Natural killer cell (primary cell): ENCODE measurements around the gene CACNG7. TPM values are rescaled to one million over a fixed set of nuclear protein-coding genes. Genes with fewer than 3 reads are reported as not detected.
A peak's percentile ranks its signal among the peaks of the same experiment; 100 is the strongest.

Source experiments
- ATAC-seq, 3 donors: fragments of 150-1000 bp in 2 of 3; fragments of 200-7000 bp in 1 of 3; cut with Tn5 transposase; 1 replicate in 1 of 3; 2 replicates in 2 of 3; pipeline ENCODE4 v1.10.0; 2021; ENCODE audit warnings: mild to moderate bottlenecking in 2 of 3, moderate library complexity in 2 of 3
- DNase-seq, 2 donors: peaks; one replicate each; pipeline versions ENCODE4 v3.0.0 to v3.0.0-alpha.2; 2013 to 2021; ENCODE audit warnings: mixed read lengths in 1 of 2
- H3K27ac ChIP-seq: one replicate; pipeline ENCODE4 v1.5.1; 2013; ENCODE audit warnings: mild to moderate bottlenecking, low read length
- H3K27me3 ChIP-seq: one replicate; pipeline ENCODE4 v1.6.1; 2013; ENCODE audit warnings: low read length; ENCODE audit not compliant: control insufficient read depth, insufficient read depth
- H3K36me3 ChIP-seq: one replicate; pipeline ENCODE4 v1.6.1; 2013; ENCODE audit warnings: low read length; ENCODE audit not compliant: control insufficient read depth, insufficient read depth
- H3K4me1 ChIP-seq: one replicate; pipeline ENCODE4 v1.6.1; 2013; ENCODE audit warnings: low read length; ENCODE audit not compliant: control insufficient read depth, insufficient read depth
- H3K4me3 ChIP-seq: one replicate; pipeline ENCODE4 v1.5.1; 2013; ENCODE audit warnings: low read length
- H3K9me3 ChIP-seq: one replicate; pipeline ENCODE4 v1.6.1; 2013; ENCODE audit warnings: low read length; ENCODE audit not compliant: control insufficient read depth, insufficient read depth
- H3K27ac Mint-ChIP-seq, 2 donors: one replicate each; pipeline ENCODE4 v1.8.0; 2022; ENCODE audit warnings: mild to moderate bottlenecking in 2 of 2, mixed read lengths in 2 of 2, moderate library complexity in 1 of 2
- H3K27me3 Mint-ChIP-seq, 2 donors: one replicate each; pipeline ENCODE4 v1.8.0; 2022; ENCODE audit warnings: low read depth in 2 of 2, mixed read lengths in 2 of 2
- H3K36me3 Mint-ChIP-seq: one replicate; pipeline ENCODE4 v1.8.0; 2022; ENCODE audit warnings: mixed read lengths
- H3K4me1 Mint-ChIP-seq, 2 donors: one replicate each; pipeline ENCODE4 v1.8.0; 2022; ENCODE audit warnings: mixed read lengths in 2 of 2
- H3K4me3 Mint-ChIP-seq: one replicate; pipeline ENCODE4 v1.8.0; 2022; ENCODE audit warnings: mild to moderate bottlenecking, moderate library complexity, mixed read lengths
- H3K9me3 Mint-ChIP-seq, 2 donors: one replicate each; pipeline ENCODE4 v1.8.0; 2022; ENCODE audit warnings: mixed read lengths in 2 of 2
- CTCF ChIP-seq: fragments of 200-600 bp; IDR thresholded peaks from one replicate; pipeline ENCODE4 v1.8.0; 2022; ENCODE audit warnings: antibody characterized with exemption
- WGBS: methylation state at CpG from one replicate; pipeline ENCODE4 v1.1.7; 2013; ENCODE audit warnings: missing lambda C conversion rate; ENCODE audit not compliant: insufficient coverage; 5-methylcytosine and 5-hydroxymethylcytosine counted together
- intact Hi-C: fragments of 100-400 bp; cut with micrococcal nuclease; formaldehyde crosslinking; loops from one replicate; pipeline ENCODE4 v1.14.2; 2022
- total RNA-seq, 4 donors: library from RNA; stranded (reverse); fragments of 120-200 nt in 1 of 4; gene quantifications; one replicate each; pipeline versions ENCODE4 v1.2.3 to v1.2.4, GENCODE V29; 2013 to 2022

The CACNG7 gene
- total RNA-seq, 3 donors from 2014 or later (not counting 1 experiment from before 2014, with no cell fraction given): not detected

GRCh38 chr19:53904909-53905308 is 4.2 kb upstream of the CACNG7 start:
- Mint-ChIP-seq H3K4me3 (no peak overlapping the region), H3K4me1 (peaks cover 17 to 48% of the 10 kb centered on the region in 2 donors), H3K9me3 (peaks cover 0 to 4% of the 10 kb centered on the region in 2 donors), H3K27me3 (peaks cover 41% of the 10 kb centered on the region in 2 donors), H3K36me3 (no peaks in the 10 kb centered on the region), H3K27ac (no peak overlapping the region)
- no peak for TF ChIP-seq CTCF
- Histone ChIP-seq H3K9me3 (no peaks in the 10 kb centered on the region), H3K36me3 (no peaks in the 10 kb centered on the region), H3K27ac (no peak overlapping the region), H3K4me1 (peaks cover 31% of the 10 kb centered on the region), H3K27me3 (peaks cover 29% of the 10 kb centered on the region), H3K4me3 (no peak overlapping the region)
- intact Hi-C loops: no loop called here
- ATAC-seq (peak in 2 of 3 donors; percentile 40 to 55), DNase-seq (peak in 1 of 2 donors; percentile 31)
- 43% methylated on average over 2 of the region's 3 CpGs for WGBS

- Mint-ChIP-seq H3K4me3 (no peak overlapping the region), H3K9me3 (peaks cover 0 to 4% of the 10 kb centered on the region in 2 donors), H3K27me3 (peaks cover 49 to 50% of the 10 kb centered on the region in 2 donors), H3K27ac (no peak overlapping the region), H3K36me3 (no peaks in the 10 kb centered on the region), H3K4me1 (peaks cover 17 to 52% of the 10 kb centered on the region in 2 donors)
- H3K36me3 ChIP-seq: no peaks in the 10 kb centered on the region
- no peaks in the 10 kb centered on the region for H3K9me3 ChIP-seq
- intact Hi-C loops: no loop called here
- DNase-seq (no peak), ATAC-seq (no peak)
- H3K4me1 ChIP-seq: peaks cover 31% of the 10 kb centered on the region
- peaks cover 32% of the 10 kb centered on the region for H3K27me3 ChIP-seq
- H3K27ac ChIP-seq: no peak overlapping the region
- WGBS: no CpG with 5 or more reads among the region's 1 CpG
- H3K4me3 ChIP-seq: no peak overlapping the region
- no peak for TF ChIP-seq CTCF
Measured at GRCh38 chr19:53905787-53906186, 3.3 kb upstream of the CACNG7 start.

GRCh38 chr19:53906211-53907192 is 2.6 kb upstream of the CACNG7 start:
- WGBS: 14% methylated on average over 48 of the region's 48 CpGs
- Mint-ChIP-seq H3K36me3 (no peaks in the 10 kb centered on the region), H3K4me1 (peaks cover 17 to 52% of the 10 kb centered on the region in 2 donors), H3K9me3 (peaks cover 0 to 4% of the 10 kb centered on the region in 2 donors), H3K27ac (no peak overlapping the region), H3K27me3 (peaks cover 55 to 57% of the 10 kb centered on the region in 2 donors), H3K4me3 (peak overlapping the region; percentile 5)
- peak; percentile 72 for TF ChIP-seq CTCF
- intact Hi-C loops: no loop called here
- Histone ChIP-seq H3K36me3 (no peaks in the 10 kb centered on the region), H3K27me3 (peaks cover 32% of the 10 kb centered on the region), H3K27ac (no peak overlapping the region), H3K4me3 (no peak overlapping the region), H3K4me1 (peaks cover 31% of the 10 kb centered on the region), H3K9me3 (no peaks in the 10 kb centered on the region)
- peak; percentile 65 to 81 for DNase-seq
- ATAC-seq: peak; percentile 62 to 79 (median 77)
